Activated CD8-positive, alpha-beta memory T cell treated with anti-CD3 and anti-CD28 coated beads, Interleukin-2, amount 10 ng/mL, durations not matched to agents 7 days and 5 days (primary cell): ENCODE results near the gene TBC1D22B. TPM values are rescaled to one million over a fixed set of nuclear protein-coding genes. Genes with fewer than 3 reads are reported as not detected.
A peak's percentile ranks its signal among the peaks of the same experiment; 100 is the strongest.

Experiments
- ATAC-seq: fragments of 150-1000 bp; cut with Tn5 transposase; one replicate; pipeline ENCODE4 v1.10.0; 2021; ENCODE audit warnings: moderate library complexity
- CTCF ChIA-PET: fragments of 350-600 bp; sonication (Branson Sonifier 250); formaldehyde crosslinking; loops from one replicate; lab custom pipeline; 2021; ENCODE audit warnings: antibody characterized with exemption; lab: Charles Lee
- DNase-seq: peaks from one replicate; pipeline ENCODE4 v3.0.0-alpha.2; 2020
- H3K27ac Mint-ChIP-seq: one replicate; pipeline ENCODE4 v1.8.0; 2021; ENCODE audit warnings: mild to moderate bottlenecking, mixed read lengths
- H3K27me3 Mint-ChIP-seq: one replicate; pipeline ENCODE4 v1.8.0; 2021; ENCODE audit warnings: mixed read lengths
- H3K36me3 Mint-ChIP-seq: one replicate; pipeline ENCODE4 v1.8.0; 2021; ENCODE audit warnings: mild to moderate bottlenecking, mixed read lengths
- H3K4me1 Mint-ChIP-seq: one replicate; pipeline ENCODE4 v1.8.0; 2021; ENCODE audit warnings: mixed read lengths
- H3K4me3 Mint-ChIP-seq: one replicate; pipeline ENCODE4 v1.8.0; 2021; ENCODE audit warnings: mild to moderate bottlenecking, moderate library complexity, mixed read lengths
- H3K9me3 Mint-ChIP-seq: one replicate; pipeline ENCODE4 v1.8.0; 2022; ENCODE audit warnings: low read depth, mixed read lengths
- total RNA-seq, 2 experiments: library from RNA; stranded (reverse); gene quantifications; one replicate each; pipeline ENCODE4 v1.2.3, GENCODE V29; 2021

Gene TBC1D22B
- total RNA-seq, 2 experiments from 2014 or later: 17.3 to 17.9 TPM

GRCh38 chr6:37311741-37312473 is 54.3 kb downstream of the TBC1D22B start:
- no peak overlapping the region for H3K27ac Mint-ChIP-seq
- no peak for ATAC-seq

DNA sequence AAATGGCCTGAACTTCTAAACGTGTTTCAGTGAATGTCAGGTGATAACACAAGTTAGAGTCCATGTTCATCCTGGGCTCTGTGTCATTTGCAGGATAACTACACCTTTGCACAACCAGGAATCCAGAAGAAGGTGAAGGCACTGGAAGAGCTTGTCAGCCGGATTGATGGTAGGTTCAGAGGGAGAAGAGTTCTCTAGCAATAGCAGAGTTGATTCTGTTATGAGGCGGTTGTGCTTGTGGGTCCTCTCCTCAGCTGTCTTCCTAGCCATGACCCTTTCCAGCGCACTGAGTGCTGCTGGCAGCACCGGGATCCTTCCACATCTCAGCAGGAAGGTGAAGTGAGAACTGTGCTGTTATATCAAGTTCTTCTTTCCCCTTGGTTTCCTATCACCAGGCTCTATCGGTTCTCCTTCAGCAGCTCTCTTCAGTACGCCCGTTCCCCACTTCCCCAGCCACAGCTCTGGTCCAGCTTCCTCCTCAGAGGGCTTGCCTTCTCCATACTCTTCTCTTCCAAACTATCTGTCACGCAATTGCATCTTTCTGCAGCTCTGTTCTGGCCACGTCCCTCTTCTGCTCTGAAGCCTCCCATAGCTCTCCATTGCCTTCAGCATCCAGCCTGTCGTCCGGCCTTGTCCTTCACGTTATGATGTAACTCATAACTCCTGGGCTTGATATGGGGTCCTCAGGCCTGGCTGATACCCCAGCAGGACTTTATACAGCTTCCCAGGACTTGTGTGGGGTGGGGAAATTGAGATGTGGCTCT is 56.3 kb downstream of the TBC1D22B start:
- no peaks in the 10 kb centered on the region for H3K9me3 Mint-ChIP-seq
- no peak overlapping the region for H3K27ac Mint-ChIP-seq
- DNase-seq (no peak), ATAC-seq (no peak)
- H3K4me1 Mint-ChIP-seq: peaks cover 7% of the 10 kb centered on the region
- peaks cover 10% of the 10 kb centered on the region for H3K36me3 Mint-ChIP-seq
- H3K27me3 Mint-ChIP-seq: no peaks in the 10 kb centered on the region
- H3K4me3 Mint-ChIP-seq: no peak overlapping the region
- CTCF ChIA-PET: interaction anchor here (0.6 to 4.1 kb wide), 23 partner anchors 10 to 548 kb away, joined by 3 to 35 read pairs (median 4); no protein-coding TSS in a partner anchor

More at GRCh38 chr6:37311741-37312473, 54.3 kb downstream of the TBC1D22B start:
- Mint-ChIP-seq H3K9me3 (no peaks in the 10 kb centered on the region), H3K36me3 (peaks cover 11% of the 10 kb centered on the region), H3K27me3 (no peaks in the 10 kb centered on the region), H3K4me3 (no peak overlapping the region), H3K4me1 (peaks cover 7% of the 10 kb centered on the region)
- no peak for DNase-seq
- CTCF ChIA-PET: interaction anchor here (1.0 to 1.6 kb wide), 7 partner anchors 9 to 336 kb away, joined by 3 to 5 read pairs (median 3); no protein-coding TSS in a partner anchor

- Mint-ChIP-seq H3K4me1 (peaks cover 7% of the 10 kb centered on the region), H3K27me3 (no peaks in the 10 kb centered on the region), H3K9me3 (no peaks in the 10 kb centered on the region), H3K4me3 (no peak overlapping the region), H3K36me3 (peaks cover 9% of the 10 kb centered on the region), H3K27ac (peak overlapping the region; percentile 58)
- ATAC-seq (peak; percentile 82), DNase-seq (peak; percentile 67)
- CTCF ChIA-PET: interaction anchor here (0.6 to 4.1 kb wide), 26 partner anchors 11 to 549 kb away, joined by 3 to 35 read pairs (median 4); no protein-coding TSS in a partner anchor
Observed at GRCh38 chr6:37314487-37315156, 57.0 kb downstream of the TBC1D22B start.

DNA sequence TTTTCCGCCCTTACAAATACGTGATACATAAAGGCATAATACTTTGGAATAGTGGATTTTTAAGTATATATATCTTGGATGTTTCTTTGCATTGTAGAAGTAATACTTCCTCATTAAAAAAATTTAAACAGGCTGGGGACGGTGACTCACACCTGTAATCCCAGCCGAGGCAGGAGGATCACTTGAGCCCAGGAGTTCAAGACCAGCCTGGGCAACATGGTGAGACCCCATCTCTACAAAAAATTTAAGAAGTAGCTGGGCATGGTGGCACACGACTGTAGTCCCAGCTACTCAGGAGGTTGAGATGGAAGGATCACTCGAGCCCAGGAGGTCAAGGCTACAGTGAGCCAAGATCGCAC is 57.6 kb downstream of the TBC1D22B start:
- Mint-ChIP-seq H3K4me3 (no peak overlapping the region), H3K36me3 (peaks cover 10% of the 10 kb centered on the region), H3K9me3 (no peaks in the 10 kb centered on the region), H3K4me1 (peaks cover 7% of the 10 kb centered on the region), H3K27ac (no peak overlapping the region), H3K27me3 (no peaks in the 10 kb centered on the region)
- DNase-seq: peak; percentile 23
- CTCF ChIA-PET: interaction anchor here (0.6 to 4.1 kb wide), 23 partner anchors 11 to 549 kb away, joined by 3 to 35 read pairs (median 4); no protein-coding TSS in a partner anchor
- ATAC-seq: no peak

GRCh38 chr6:37316071-37316470 is 58.5 kb downstream of the TBC1D22B start:
- ATAC-seq (no peak), DNase-seq (no peak)
- H3K27ac Mint-ChIP-seq: no peak overlapping the region
- no peak overlapping the region for H3K4me3 Mint-ChIP-seq
- peaks cover 10% of the 10 kb centered on the region for H3K36me3 Mint-ChIP-seq
- no peaks in the 10 kb centered on the region for H3K9me3 Mint-ChIP-seq
- CTCF ChIA-PET: interaction anchor here (0.8 to 4.1 kb wide), 5 partner anchors 12 to 294 kb away, joined by 3 to 26 read pairs (median 3); no protein-coding TSS in a partner anchor
- H3K27me3 Mint-ChIP-seq: no peaks in the 10 kb centered on the region
- peaks cover 4% of the 10 kb centered on the region for H3K4me1 Mint-ChIP-seq

- no peaks in the 10 kb centered on the region for H3K9me3 Mint-ChIP-seq
- ATAC-seq (no peak), DNase-seq (peak; percentile 12)
- H3K4me1 Mint-ChIP-seq: peaks cover 8% of the 10 kb centered on the region
- H3K4me3 Mint-ChIP-seq: no peak overlapping the region
- CTCF ChIA-PET: interaction anchor here (1.3 to 4.1 kb wide), 3 partner anchors 8 to 375 kb away, joined by 3 to 26 read pairs (median 5); no protein-coding TSS in a partner anchor
- H3K36me3 Mint-ChIP-seq: peaks cover 12% of the 10 kb centered on the region
- H3K27me3 Mint-ChIP-seq: no peaks in the 10 kb centered on the region
- no peak overlapping the region for H3K27ac Mint-ChIP-seq
Observed at GRCh38 chr6:37317312-37318038, 59.9 kb downstream of the TBC1D22B start.

- DNase-seq (no peak), ATAC-seq (no peak)
- no peaks in the 10 kb centered on the region for H3K27me3 Mint-ChIP-seq
- H3K36me3 Mint-ChIP-seq: peaks cover 9% of the 10 kb centered on the region
- no peak overlapping the region for H3K4me3 Mint-ChIP-seq
- no peaks in the 10 kb centered on the region for H3K9me3 Mint-ChIP-seq
- H3K27ac Mint-ChIP-seq: no peak overlapping the region
- CTCF ChIA-PET: no interaction called here
- H3K4me1 Mint-ChIP-seq: peaks cover 18% of the 10 kb centered on the region
Observed at GRCh38 chr6:37319156-37319555, 61.6 kb downstream of the TBC1D22B start.

DNA sequence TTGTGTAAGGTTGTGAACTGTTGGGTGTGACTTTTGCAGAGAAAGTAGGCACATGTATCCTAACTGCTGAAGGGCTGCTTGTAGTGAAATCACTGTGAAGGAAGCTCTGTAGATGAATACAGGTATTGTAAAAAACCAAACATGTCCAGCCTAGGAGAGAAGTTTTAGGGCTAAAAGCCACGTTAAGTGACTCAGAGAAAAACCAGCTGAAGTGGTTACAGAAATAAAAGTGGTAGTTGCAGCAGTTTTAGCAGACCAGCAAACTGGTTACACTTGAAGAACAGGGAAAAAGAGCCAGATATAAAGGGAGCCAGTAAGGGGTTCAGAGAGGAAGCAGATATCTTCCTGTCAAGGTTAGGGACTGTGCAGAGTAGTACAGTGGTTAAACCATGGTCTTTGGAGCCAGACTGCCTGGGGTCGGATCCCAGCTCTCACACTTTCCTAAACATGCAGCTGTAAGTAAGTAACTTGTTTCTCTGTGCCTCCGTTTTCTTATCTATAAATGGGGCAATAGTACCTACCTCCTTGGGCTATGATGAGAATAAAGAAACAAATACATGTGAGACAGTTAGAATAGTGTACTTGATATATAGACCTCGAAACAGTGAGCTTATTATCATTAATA is 62.4 kb downstream of the TBC1D22B start:
- Mint-ChIP-seq H3K4me1 (peaks cover 18% of the 10 kb centered on the region), H3K27ac (no peak overlapping the region), H3K9me3 (no peaks in the 10 kb centered on the region), H3K27me3 (no peaks in the 10 kb centered on the region), H3K4me3 (no peak overlapping the region), H3K36me3 (peaks cover 7% of the 10 kb centered on the region)
- DNase-seq: no peak
- ATAC-seq: no peak
- CTCF ChIA-PET: interaction anchor here (1.0 to 1.1 kb wide), 2 partner anchors 58 to 246 kb away, joined by 3 read pairs; no protein-coding TSS in a partner anchor

DNA sequence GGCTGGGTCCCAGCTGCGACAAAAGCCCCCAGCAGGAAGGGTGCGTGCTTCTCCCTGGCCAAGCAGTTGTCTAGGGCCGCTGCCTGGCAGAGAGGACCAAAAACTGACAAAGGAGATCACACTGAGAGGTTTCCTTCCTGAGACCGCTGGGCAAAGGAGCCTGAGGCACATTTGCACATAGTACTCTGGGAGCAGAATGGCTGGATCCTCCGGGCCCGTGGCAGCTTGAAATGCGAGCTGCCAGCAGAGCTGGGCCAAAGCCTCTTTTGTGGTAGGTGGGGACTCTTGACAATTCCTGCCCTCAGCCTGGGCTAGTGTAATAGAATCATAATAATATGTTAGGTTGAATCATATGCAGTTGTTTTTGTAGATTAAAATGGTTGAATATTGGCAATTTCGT is 63.1 kb downstream of the TBC1D22B start:
- ATAC-seq: no peak
- CTCF ChIA-PET: interaction anchor here (0.5 to 2.0 kb wide), 4 partner anchors 10 to 566 kb away, joined by 3 to 5 read pairs (median 3); no protein-coding TSS in a partner anchor
- Mint-ChIP-seq H3K4me1 (peaks cover 18% of the 10 kb centered on the region), H3K27me3 (no peaks in the 10 kb centered on the region), H3K27ac (no peak overlapping the region), H3K4me3 (no peak overlapping the region), H3K9me3 (no peaks in the 10 kb centered on the region), H3K36me3 (peaks cover 7% of the 10 kb centered on the region)
- DNase-seq: no peak

- Mint-ChIP-seq H3K27ac (no peak overlapping the region), H3K4me3 (no peak overlapping the region), H3K4me1 (peaks cover 18% of the 10 kb centered on the region), H3K27me3 (no peaks in the 10 kb centered on the region), H3K36me3 (peaks cover 8% of the 10 kb centered on the region), H3K9me3 (no peaks in the 10 kb centered on the region)
- no peak for ATAC-seq
- CTCF ChIA-PET: interaction anchor here (0.5 to 2.0 kb wide), 3 partner anchors 10 to 566 kb away, joined by 3 to 5 read pairs (median 3); no protein-coding TSS in a partner anchor
- DNase-seq: no peak
Observed at GRCh38 chr6:37321101-37321500, 63.5 kb downstream of the TBC1D22B start.

- Mint-ChIP-seq H3K27ac (no peak overlapping the region), H3K36me3 (peaks cover 6% of the 10 kb centered on the region), H3K27me3 (no peaks in the 10 kb centered on the region), H3K4me3 (no peak overlapping the region), H3K9me3 (no peaks in the 10 kb centered on the region), H3K4me1 (peaks cover 18% of the 10 kb centered on the region)
- DNase-seq: peak; percentile 25
- CTCF ChIA-PET: interaction anchor here (2.0 kb wide), 1 partner anchor 11 kb away, joined by 5 read pairs; no protein-coding TSS in a partner anchor
- no peak for ATAC-seq
Observed at GRCh38 chr6:37321516-37322415, 64.2 kb downstream of the TBC1D22B start.
